PC-9 (cell line): ENCODE data around the gene TRIM42. TPM values are rescaled to one million over a fixed set of nuclear protein-coding genes. Genes with fewer than 3 reads are reported as not detected.

ENCODE experiments used
- BruUV-seq: library from RNA; stranded (reverse); fragments of 400-500 nt; replicated peaks from 2 replicates; lab custom pipeline; 2021; lab: Mats Ljungman, UMichigan
- CTCF ChIA-PET: fragments of 300-600 bp; sonication (Branson Sonifier 250); formaldehyde crosslinking; loops from one replicate; lab custom pipeline; 2022; ENCODE audit warnings: antibody characterized with exemption; lab: Charles Lee
- POLR2A ChIA-PET: fragments of 300-600 bp; sonication (Branson Sonifier 250); formaldehyde crosslinking; loops from one replicate; lab custom pipeline; 2022; ENCODE audit warnings: antibody characterized with exemption; ENCODE audit not compliant: unreplicated experiment; lab: Charles Lee
- DNase-seq, 2 experiments: peaks; one replicate each; pipeline versions ENCODE4 v3.0.0 to v3.0.0-alpha.2; 2015 to 2022; ENCODE audit warnings: mixed read lengths in 1 of 2
- H2AFZ ChIP-seq: fragments of 200-600 bp; sonication (generic); 2 replicates; pipeline ENCODE4 v1.8.1; 2017; ENCODE audit warnings: antibody characterized with exemption
- H3F3A ChIP-seq: fragments of 200-600 bp; sonication (generic); 2 replicates; pipeline ENCODE4 v1.8.1; 2017; ENCODE audit warnings: antibody characterized with exemption, mild to moderate bottlenecking, low read depth; ENCODE audit not compliant: insufficient read depth
- H3K27ac ChIP-seq: fragments of 200-600 bp; sonication (generic); 2 replicates; pipeline ENCODE4 v1.6.1; 2016; ENCODE audit warnings: mixed run types
- H3K27me3 ChIP-seq: fragments of 200-600 bp; sonication (generic); 2 replicates; pipeline ENCODE4 v1.6.1; 2016; ENCODE audit warnings: low read depth, mixed run types; ENCODE audit not compliant: insufficient read depth
- H3K36me3 ChIP-seq: fragments of 200-600 bp; sonication (generic); 2 replicates; pipeline ENCODE4 v1.6.1; 2016; ENCODE audit warnings: low read depth, mixed run types
- H3K4me1 ChIP-seq: fragments of 200-600 bp; sonication (generic); replicated peaks from 2 replicates; pipeline ENCODE4 v1.6.1; 2016; ENCODE audit warnings: mixed run types; ENCODE audit not compliant: insufficient read depth
- H3K4me2 ChIP-seq: fragments of 200-600 bp; sonication (generic); 2 replicates; pipeline ENCODE4 v1.6.1; 2017; ENCODE audit warnings: mixed run types
- H3K4me3 ChIP-seq: fragments of 200-600 bp; sonication (generic); 2 replicates; pipeline ENCODE4 v1.6.1; 2016; ENCODE audit warnings: mixed run types
- H3K79me2 ChIP-seq: fragments of 200-600 bp; sonication (generic); 2 replicates; pipeline ENCODE4 v1.6.1; 2017; ENCODE audit warnings: low read depth, mixed run types
- H3K9me2 ChIP-seq: fragments of 200-600 bp; sonication (generic); 2 replicates; pipeline ENCODE4 v1.8.1; 2017; ENCODE audit warnings: mild to moderate bottlenecking; ENCODE audit not compliant: insufficient read depth
- H3K9me3 ChIP-seq: fragments of 200-600 bp; sonication (generic); 2 replicates; pipeline ENCODE4 v1.8.1; 2016; ENCODE audit warnings: low read depth; ENCODE audit not compliant: insufficient read depth
- H4K20me1 ChIP-seq: fragments of 200-600 bp; sonication (generic); 2 replicates; pipeline ENCODE4 v1.8.1; 2017; ENCODE audit not compliant: insufficient read depth
- EZH2 ChIP-seq: fragments of 200-600 bp; sonication (generic); IDR thresholded peaks from 2 replicates; pipeline ENCODE4 v1.8.0; 2017; ENCODE audit warnings: antibody characterized with exemption, low read depth
- intact Hi-C: fragments of 100-400 bp; cut with micrococcal nuclease; formaldehyde crosslinking; loops from one replicate; pipeline ENCODE4 v1.10.0; 2022; ENCODE audit not compliant: unreplicated experiment
- total RNA-seq: library from RNA; stranded (reverse); gene quantifications from 2 replicates; pipeline ENCODE4 v1.2.3, GENCODE V29; 2021
- TF ChIP-seq, protein P1 (sequence below): fragments of 200-600 bp; sonication (generic); conservative IDR thresholded peaks from 2 replicates; pipeline ENCODE4 v1.6.1; 2017; ENCODE audit warnings: mixed run types, antibody characterized with exemption, mild to moderate bottlenecking, moderate library complexity

TRIM42 gene
- total RNA-seq, 1 experiment from 2014 or later = not detected

GRCh38 chr3:140733623-140734022, 55.8 kb downstream of the TRIM42 start:
- Histone ChIP-seq H3K27me3 (no peaks in the 10 kb centered on the region), H3K4me1 (no peaks in the 10 kb centered on the region), H3F3A (no peaks in the 10 kb centered on the region), H3K36me3 (no peaks in the 10 kb centered on the region), H3K27ac (no peak overlapping the region), H3K4me3 (no peak overlapping the region), H4K20me1 (no peaks in the 10 kb centered on the region), H3K79me2 (no peaks in the 10 kb centered on the region), H3K9me3 (no peaks in the 10 kb centered on the region), H3K9me2 (no peaks in the 10 kb centered on the region), H2AFZ (no peak overlapping the region), H3K4me2 (no peak overlapping the region)
- POLR2A ChIA-PET = no interaction called here
- TF ChIP-seq, protein P1, sequence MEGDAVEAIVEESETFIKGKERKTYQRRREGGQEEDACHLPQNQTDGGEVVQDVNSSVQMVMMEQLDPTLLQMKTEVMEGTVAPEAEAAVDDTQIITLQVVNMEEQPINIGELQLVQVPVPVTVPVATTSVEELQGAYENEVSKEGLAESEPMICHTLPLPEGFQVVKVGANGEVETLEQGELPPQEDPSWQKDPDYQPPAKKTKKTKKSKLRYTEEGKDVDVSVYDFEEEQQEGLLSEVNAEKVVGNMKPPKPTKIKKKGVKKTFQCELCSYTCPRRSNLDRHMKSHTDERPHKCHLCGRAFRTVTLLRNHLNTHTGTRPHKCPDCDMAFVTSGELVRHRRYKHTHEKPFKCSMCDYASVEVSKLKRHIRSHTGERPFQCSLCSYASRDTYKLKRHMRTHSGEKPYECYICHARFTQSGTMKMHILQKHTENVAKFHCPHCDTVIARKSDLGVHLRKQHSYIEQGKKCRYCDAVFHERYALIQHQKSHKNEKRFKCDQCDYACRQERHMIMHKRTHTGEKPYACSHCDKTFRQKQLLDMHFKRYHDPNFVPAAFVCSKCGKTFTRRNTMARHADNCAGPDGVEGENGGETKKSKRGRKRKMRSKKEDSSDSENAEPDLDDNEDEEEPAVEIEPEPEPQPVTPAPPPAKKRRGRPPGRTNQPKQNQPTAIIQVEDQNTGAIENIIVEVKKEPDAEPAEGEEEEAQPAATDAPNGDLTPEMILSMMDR = no peak
- TF ChIP-seq EZH2 = no peak
- CTCF ChIA-PET = no interaction called here
- no peak for DNase-seq
- intact Hi-C loops = loop anchor here (10.0 kb wide), 2 partner anchors 269 to 1309 kb away; no protein-coding TSS in a partner anchor
- no TSS peak for BruUV-seq

DNA sequence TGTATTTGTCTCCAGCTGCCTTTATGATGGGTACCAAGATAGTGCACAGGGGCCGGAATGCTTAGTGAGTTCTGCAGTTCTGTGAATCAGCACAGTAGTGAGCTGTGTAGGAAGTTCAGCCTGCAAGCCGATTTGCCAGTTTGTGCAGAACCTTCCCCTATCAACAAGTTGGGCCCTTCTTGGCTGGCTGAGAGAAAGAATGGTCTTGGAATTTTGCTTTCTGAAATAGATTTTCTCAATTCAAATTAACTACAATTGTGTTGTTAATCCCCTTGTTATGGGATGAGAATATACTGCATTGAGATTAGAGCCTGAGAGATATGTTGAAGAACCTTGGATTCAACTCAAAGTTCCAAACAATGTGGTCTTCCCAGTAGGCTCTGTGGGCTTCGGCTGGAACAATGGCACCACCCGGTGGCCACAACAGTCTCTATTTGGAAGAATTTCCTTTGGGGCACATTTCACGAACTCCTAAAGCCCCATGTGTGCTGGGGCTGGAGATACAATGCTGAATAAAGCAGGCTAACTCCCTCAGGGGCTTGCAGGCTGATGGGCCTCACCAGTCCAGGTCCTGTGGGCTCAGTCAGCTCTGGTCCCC, 59.1 kb downstream of the TRIM42 start:
- Histone ChIP-seq H3K27me3 (no peaks in the 10 kb centered on the region), H3K9me3 (no peaks in the 10 kb centered on the region), H4K20me1 (no peaks in the 10 kb centered on the region), H3K27ac (no peak overlapping the region), H2AFZ (no peak overlapping the region), H3K4me3 (no peak overlapping the region), H3K36me3 (no peaks in the 10 kb centered on the region), H3K79me2 (no peaks in the 10 kb centered on the region), H3K4me2 (no peak overlapping the region), H3K4me1 (no peaks in the 10 kb centered on the region), H3F3A (no peaks in the 10 kb centered on the region), H3K9me2 (no peaks in the 10 kb centered on the region)
- ChIA-PET CTCF (no interaction called here), POLR2A (no interaction called here)
- no TSS peak for BruUV-seq
- intact Hi-C loops = loop anchor here (1.0 to 10.0 kb wide), 7 partner anchors 180 to 1312 kb away; no protein-coding TSS in a partner anchor
- no peak for TF ChIP-seq EZH2
- TF ChIP-seq, protein P1 = peak; percentile 79
- peak in 1 of 2 experiments; percentile 65 for DNase-seq

GRCh38 chr3:140742116-140742515, 64.3 kb downstream of the TRIM42 start:
- no peaks in the 10 kb centered on the region for H3K27me3 ChIP-seq
- BruUV-seq = no TSS peak
- no peak overlapping the region for H3K4me3 ChIP-seq
- no peak for TF ChIP-seq EZH2
- TF ChIP-seq, protein P1 = no peak
- H4K20me1 ChIP-seq = no peaks in the 10 kb centered on the region
- H3K4me2 ChIP-seq = no peak overlapping the region
- no peaks in the 10 kb centered on the region for H3F3A ChIP-seq
- no peaks in the 10 kb centered on the region for H3K9me3 ChIP-seq
- ChIA-PET CTCF (no interaction called here), POLR2A (no interaction called here)
- intact Hi-C loops = no loop called here
- DNase-seq = no peak
- H3K27ac ChIP-seq = no peak overlapping the region
- H3K4me1 ChIP-seq = no peaks in the 10 kb centered on the region
- no peak overlapping the region for H2AFZ ChIP-seq
- H3K36me3 ChIP-seq = no peaks in the 10 kb centered on the region
- H3K9me2 ChIP-seq = no peaks in the 10 kb centered on the region
- no peaks in the 10 kb centered on the region for H3K79me2 ChIP-seq
